ES-I3 (cell line): ENCODE results near the gene MAPK14.
"Not testable (repeated sequence)": the region's sequence is repeated elsewhere in the genome, so short reads cannot be mapped to it uniquely, and the experiment has no call there.

ENCODE experiments used
- H3K36me3 ChIP-seq: 2 replicates; pipeline ENCODE4 v1.6.1; 2013; ENCODE audit warnings: mild to moderate bottlenecking, low read length, control low read depth, moderate library complexity; ENCODE audit not compliant: insufficient read depth
- H3K4me1 ChIP-seq: 2 replicates; pipeline ENCODE4 v1.6.1; 2013; ENCODE audit warnings: mild to moderate bottlenecking, control low read depth, low read length; ENCODE audit not compliant: insufficient read depth
- H3K9ac ChIP-seq: 2 replicates; pipeline ENCODE4 v1.6.1; 2013; ENCODE audit warnings: low read depth, mild to moderate bottlenecking, low read length, moderate library complexity
- H3K9me3 ChIP-seq: 2 replicates; pipeline ENCODE4 v1.6.1; 2013; ENCODE audit warnings: mild to moderate bottlenecking, low read length, moderate library complexity; ENCODE audit not compliant: control insufficient read depth, insufficient read depth

The MAPK14 gene

GRCh38 chr6:36027501-36028087 is at the start of gene MAPK14:
TSS of gene MAPK14 (plus strand) at chr6:36027808. CDS start at chr6:36028158, 350 bp downstream.
- no peaks in the 10 kb centered on the region for H3K36me3 ChIP-seq
- H3K9me3 ChIP-seq: no peaks in the 10 kb centered on the region
- peak within 1 kb of the TSS; percentile 91 for H3K9ac ChIP-seq
- H3K4me1 ChIP-seq: peaks cover 29% of the 10 kb centered on the region

- not testable (repeated sequence) for H3K9me3 ChIP-seq, H3K4me1 ChIP-seq, H3K36me3 ChIP-seq, H3K9ac ChIP-seq
Measured at GRCh38 chr6:35980126-35980525, 47.5 kb upstream of the MAPK14 start.

- H3K9ac ChIP-seq: no peak overlapping the region
- H3K4me1 ChIP-seq: peaks cover 9% of the 10 kb centered on the region
- no peaks in the 10 kb centered on the region for H3K36me3 ChIP-seq
- no peaks in the 10 kb centered on the region for H3K9me3 ChIP-seq
Measured at GRCh38 chr6:35980991-35981645, 46.5 kb upstream of the MAPK14 start.

GRCh38 chr6:35984701-35985100 is 42.9 kb upstream of the MAPK14 start:
- no peak overlapping the region for H3K9ac ChIP-seq
- H3K4me1 ChIP-seq: peaks cover 9% of the 10 kb centered on the region
- H3K9me3 ChIP-seq: no peaks in the 10 kb centered on the region
- H3K36me3 ChIP-seq: no peaks in the 10 kb centered on the region

GRCh38 chr6:35988047-35988446 is 39.6 kb upstream of the MAPK14 start:
- H3K4me1 ChIP-seq: peaks cover 14% of the 10 kb centered on the region
- not testable (repeated sequence) for H3K9me3 ChIP-seq, H3K36me3 ChIP-seq, H3K9ac ChIP-seq

GRCh38 chr6:35993150-35993549 is 34.5 kb upstream of the MAPK14 start:
- H3K9ac ChIP-seq: no peak overlapping the region
- no peaks in the 10 kb centered on the region; the same call in 1 of the 2 replicates for H3K9me3 ChIP-seq
- H3K4me1 ChIP-seq: peaks cover 5% of the 10 kb centered on the region; the same call in 1 of the 2 replicates
- no peaks in the 10 kb centered on the region for H3K36me3 ChIP-seq

- no peak overlapping the region for H3K9ac ChIP-seq
- H3K9me3 ChIP-seq: no peaks in the 10 kb centered on the region
- H3K4me1 ChIP-seq: no peaks in the 10 kb centered on the region
- no peaks in the 10 kb centered on the region for H3K36me3 ChIP-seq
Measured at GRCh38 chr6:36000451-36000850, 27.2 kb upstream of the MAPK14 start.

- no peaks in the 10 kb centered on the region for H3K36me3 ChIP-seq
- H3K4me1 ChIP-seq: no peaks in the 10 kb centered on the region
- no peak overlapping the region for H3K9ac ChIP-seq
- H3K9me3 ChIP-seq: no peaks in the 10 kb centered on the region
Measured at GRCh38 chr6:36015666-36016065, 11.9 kb upstream of the MAPK14 start.

- Histone ChIP-seq H3K4me1 (no peaks in the 10 kb centered on the region), H3K9me3 (no peaks in the 10 kb centered on the region), H3K9ac (no peak overlapping the region), H3K36me3 (no peaks in the 10 kb centered on the region)
Measured at GRCh38 chr6:36018339-36018738, 9.3 kb upstream of the MAPK14 start.

- Histone ChIP-seq H3K9me3 (no peaks in the 10 kb centered on the region), H3K9ac (no peak overlapping the region), H3K36me3 (no peaks in the 10 kb centered on the region), H3K4me1 (no peaks in the 10 kb centered on the region; the same call in 1 of the 2 replicates)
Measured at GRCh38 chr6:36019167-36019566, 8.4 kb upstream of the MAPK14 start.

- Histone ChIP-seq H3K9ac (no peak overlapping the region), H3K9me3 (no peaks in the 10 kb centered on the region), H3K4me1 (peaks cover 7% of the 10 kb centered on the region), H3K36me3 (no peaks in the 10 kb centered on the region)
Measured at GRCh38 chr6:36020154-36020553, 7.5 kb upstream of the MAPK14 start.

- no peaks in the 10 kb centered on the region for H3K9me3 ChIP-seq
- H3K9ac ChIP-seq: peak within 1 kb of the TSS; percentile 49
- H3K36me3 ChIP-seq: no peaks in the 10 kb centered on the region
- H3K4me1 ChIP-seq: peaks cover 24% of the 10 kb centered on the region
Measured at GRCh38 chr6:36023996-36024795, 3.4 kb upstream of the MAPK14 start, which contains the start of gene SLC26A8. TSS of gene SLC26A8 (minus strand) at chr6:36024641. CDS start at chr6:36019707, 4,934 bp downstream.

- Histone ChIP-seq H3K4me1 (peaks cover 24% of the 10 kb centered on the region), H3K9me3 (no peaks in the 10 kb centered on the region), H3K9ac (no peak overlapping the region), H3K36me3 (no peaks in the 10 kb centered on the region)
Measured at GRCh38 chr6:36025260-36025931, 2.2 kb upstream of the MAPK14 start.

- H3K36me3 ChIP-seq: no peaks in the 10 kb centered on the region
- peak overlapping the region; percentile 26; the same call in 1 of the 2 replicates for H3K9ac ChIP-seq
- H3K9me3 ChIP-seq: no peaks in the 10 kb centered on the region
Measured at GRCh38 chr6:36025932-36026327, 1.7 kb upstream of the MAPK14 start.

More at GRCh38 chr6:36025932-36026327, 1.7 kb upstream of the MAPK14 start:
- peaks cover 24% of the 10 kb centered on the region for H3K4me1 ChIP-seq
